Activated CD8-positive, alpha-beta memory T cell treated with anti-CD3 and anti-CD28 coated beads, Interleukin-2, amount 10 ng/mL, durations not matched to agents 7 days and 5 days (primary cell): ENCODE results near the gene TRIP10. TPM values are rescaled to one million over a fixed set of nuclear protein-coding genes. Genes with fewer than 3 reads are reported as not detected.
"Not testable (repeated sequence)": the region's sequence is repeated elsewhere in the genome, so short reads cannot be mapped to it uniquely, and the experiment has no call there.

ENCODE experiments used
- ATAC-seq: fragments of 150-1000 bp; cut with Tn5 transposase; one replicate; pipeline ENCODE4 v1.10.0; 2021; ENCODE audit warnings: moderate library complexity
- CTCF ChIA-PET: fragments of 350-600 bp; sonication (Branson Sonifier 250); formaldehyde crosslinking; loops from one replicate; lab custom pipeline; 2021; ENCODE audit warnings: antibody characterized with exemption; lab: Charles Lee
- DNase-seq: peaks from one replicate; pipeline ENCODE4 v3.0.0-alpha.2; 2020
- H3K27ac Mint-ChIP-seq: one replicate; pipeline ENCODE4 v1.8.0; 2021; ENCODE audit warnings: mild to moderate bottlenecking, mixed read lengths
- H3K27me3 Mint-ChIP-seq: one replicate; pipeline ENCODE4 v1.8.0; 2021; ENCODE audit warnings: mixed read lengths
- H3K36me3 Mint-ChIP-seq: one replicate; pipeline ENCODE4 v1.8.0; 2021; ENCODE audit warnings: mild to moderate bottlenecking, mixed read lengths
- H3K4me1 Mint-ChIP-seq: one replicate; pipeline ENCODE4 v1.8.0; 2021; ENCODE audit warnings: mixed read lengths
- H3K4me3 Mint-ChIP-seq: one replicate; pipeline ENCODE4 v1.8.0; 2021; ENCODE audit warnings: mild to moderate bottlenecking, moderate library complexity, mixed read lengths
- H3K9me3 Mint-ChIP-seq: one replicate; pipeline ENCODE4 v1.8.0; 2022; ENCODE audit warnings: low read depth, mixed read lengths
- microRNA-seq: library from miRNA; unstranded; fragments of <30 nt; microRNA quantifications from one replicate; pipeline ENCODE4 v1.2.0, GENCODE V29; 2022
- total RNA-seq, 2 experiments: library from RNA; stranded (reverse); gene quantifications; one replicate each; pipeline ENCODE4 v1.2.3, GENCODE V29; 2021

The TRIP10 gene
- total RNA-seq, 2 experiments from 2014 or later, result 13.7 to 22.2 TPM

- Mint-ChIP-seq H3K9me3 (no peaks in the 10 kb centered on the region), H3K27ac (peak overlapping the region; percentile 44), H3K36me3 (peaks cover 65% of the 10 kb centered on the region), H3K27me3 (no peaks in the 10 kb centered on the region), H3K4me3 (no peak overlapping the region), H3K4me1 (peaks cover 50% of the 10 kb centered on the region)
- no peak for ATAC-seq
- CTCF ChIA-PET, result no interaction called here
- DNase-seq, result no peak
These were observed 54.5 kb downstream of the TRIP10 start for GRCh38 chr19:6793973-6794372.

GRCh38 chr19:6794686-6795431, 55.4 kb downstream of the TRIP10 start:
- H3K27ac Mint-ChIP-seq, result no peak overlapping the region
- CTCF ChIA-PET, result interaction anchor here (1.3 kb wide), 1 partner anchor 56 kb away, joined by 4 read pairs; no protein-coding TSS in a partner anchor
- H3K4me1 Mint-ChIP-seq, result peaks cover 58% of the 10 kb centered on the region
- no peaks in the 10 kb centered on the region for H3K9me3 Mint-ChIP-seq
- DNase-seq (no peak), ATAC-seq (no peak)
- H3K27me3 Mint-ChIP-seq, result no peaks in the 10 kb centered on the region
- peaks cover 64% of the 10 kb centered on the region for H3K36me3 Mint-ChIP-seq
- H3K4me3 Mint-ChIP-seq, result no peak overlapping the region

DNA sequence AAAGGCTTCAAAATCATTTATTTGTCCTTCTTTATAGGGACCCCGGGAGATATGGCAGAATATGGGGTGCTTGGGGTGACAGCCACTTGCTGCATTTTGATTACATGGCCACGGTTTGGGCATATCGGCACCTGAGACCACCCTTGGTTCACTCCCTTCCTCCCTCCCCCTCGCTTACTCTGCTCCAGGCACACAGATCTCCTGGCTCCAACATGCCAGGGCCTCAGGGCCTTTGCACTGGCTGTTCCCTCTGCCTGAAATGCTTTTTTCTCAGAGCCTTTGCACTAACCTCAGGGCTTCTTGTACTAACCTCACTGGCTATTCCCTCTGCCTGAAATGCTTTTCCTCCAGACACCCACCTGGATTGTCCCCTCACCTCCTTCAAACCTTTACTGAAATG, 56.8 kb downstream of the TRIP10 start:
- DNase-seq (no peak), ATAC-seq (no peak)
- Mint-ChIP-seq H3K4me1 (peaks cover 62% of the 10 kb centered on the region), H3K27me3 (no peaks in the 10 kb centered on the region), H3K36me3 (peaks cover 60% of the 10 kb centered on the region), H3K4me3 (no peak overlapping the region), H3K9me3 (no peaks in the 10 kb centered on the region), H3K27ac (peak overlapping the region; percentile 57)
- CTCF ChIA-PET, result interaction anchor here (1.3 kb wide), 1 partner anchor 55 kb away, joined by 4 read pairs; no protein-coding TSS in a partner anchor

- DNase-seq, result no peak
- CTCF ChIA-PET, result interaction anchor here (0.6 to 1.2 kb wide), 2 partner anchors 8 to 27 kb away, joined by 3 to 4 read pairs; no protein-coding TSS in a partner anchor
- H3K27me3 Mint-ChIP-seq, result no peaks in the 10 kb centered on the region
- H3K27ac Mint-ChIP-seq, result no peak overlapping the region
- H3K9me3 Mint-ChIP-seq, result no peaks in the 10 kb centered on the region
- H3K36me3 Mint-ChIP-seq, result peaks cover 47% of the 10 kb centered on the region
- ATAC-seq, result no peak
- no peak overlapping the region for H3K4me3 Mint-ChIP-seq
- H3K4me1 Mint-ChIP-seq, result peaks cover 60% of the 10 kb centered on the region
These were observed 58.2 kb downstream of the TRIP10 start for GRCh38 chr19:6797646-6798045.

DNA sequence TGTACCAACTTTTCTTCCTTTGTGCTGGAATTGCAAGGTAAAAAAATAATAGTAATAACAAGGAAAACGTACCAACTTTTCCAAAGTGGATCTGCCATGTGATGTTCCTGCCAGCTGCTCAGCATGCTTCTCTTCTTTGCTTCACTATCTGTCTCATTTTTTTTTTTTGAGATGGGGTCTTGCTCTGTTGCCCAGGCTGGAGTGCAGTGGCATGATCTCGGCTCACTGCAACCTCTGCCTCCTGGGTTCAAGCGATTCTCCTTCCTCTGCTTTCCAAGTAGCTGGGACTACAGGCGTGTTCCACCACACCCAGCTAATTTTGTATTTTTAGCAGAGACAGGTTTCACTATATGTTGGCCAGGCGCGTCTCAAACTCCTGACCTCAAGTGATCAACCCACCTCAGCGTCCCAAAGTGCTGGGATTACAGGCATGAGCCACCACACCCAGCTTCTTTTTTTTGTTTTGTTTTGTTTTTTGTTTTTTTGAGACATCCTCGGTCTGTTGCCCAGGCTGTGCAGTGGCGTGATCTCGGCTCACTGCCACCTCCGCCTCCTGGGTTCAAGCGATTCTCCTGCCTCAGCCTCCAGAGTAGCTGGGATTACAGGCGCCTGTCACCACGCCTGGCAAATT, 60.8 kb downstream of the TRIP10 start:
- Mint-ChIP-seq H3K27ac (peak overlapping the region; percentile 93), H3K4me1 (peaks cover 56% of the 10 kb centered on the region), H3K4me3 (peak overlapping the region; percentile 78), H3K36me3 (peaks cover 30% of the 10 kb centered on the region)
- DNase-seq, result peak; percentile 59
- H3K27me3 Mint-ChIP-seq, H3K9me3 Mint-ChIP-seq, ATAC-seq: not testable (repeated sequence)
- CTCF ChIA-PET, result interaction anchor here (0.6 to 5.5 kb wide), 11 partner anchors 13 to 301 kb away, joined by 3 to 46 read pairs (median 5); partner anchors contain the start of gene VAV1

DNA sequence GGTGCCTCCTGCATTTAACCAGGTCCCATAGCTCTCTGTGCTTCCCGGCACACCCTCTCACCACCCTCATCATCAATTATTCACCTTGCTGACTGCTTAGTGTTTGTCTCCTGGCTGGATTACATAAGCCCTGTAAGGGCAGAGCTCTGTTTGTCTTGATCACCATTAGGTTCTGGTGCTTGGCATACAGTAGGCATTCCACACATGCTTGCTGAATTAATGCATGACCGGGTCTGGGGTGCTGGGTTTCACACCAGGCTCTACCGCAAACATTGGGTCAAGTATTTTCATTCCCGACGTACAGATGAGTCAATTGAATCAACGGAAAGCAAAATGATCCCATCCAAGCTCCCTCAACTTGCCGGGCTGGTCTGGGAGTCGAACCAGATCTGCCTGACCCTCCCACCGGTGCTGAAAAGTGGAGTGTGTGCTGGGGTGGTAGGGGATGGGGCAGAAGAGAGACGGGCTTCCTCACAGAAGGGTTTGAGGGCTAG, 61.6 kb downstream of the TRIP10 start:
- ATAC-seq, result peak; percentile 17
- H3K9me3 Mint-ChIP-seq, result no peaks in the 10 kb centered on the region
- H3K4me3 Mint-ChIP-seq, result peak overlapping the region; percentile 78
- peak; percentile 44 for DNase-seq
- peak overlapping the region; percentile 93 for H3K27ac Mint-ChIP-seq
- no peaks in the 10 kb centered on the region for H3K27me3 Mint-ChIP-seq
- peaks cover 54% of the 10 kb centered on the region for H3K4me1 Mint-ChIP-seq
- H3K36me3 Mint-ChIP-seq, result peaks cover 27% of the 10 kb centered on the region
- CTCF ChIA-PET, result interaction anchor here (0.7 to 5.5 kb wide), 12 partner anchors 13 to 249 kb away, joined by 3 to 46 read pairs (median 4); partner anchors contain the start of genes GPR108 and VAV1

Small RNA genes lying within 50 kb of the gene (microRNA-seq; reads per million reads assigned to microRNA genes)
- gene MIR6791, result not detected

Other genes starting within 250 kb of the TRIP10 start
- gene TUBB4A, start 237.4 kb upstream of the TRIP10 start, total RNA-seq, result 1 to 10 TPM; 7.5 to 8.1 TPM
- 10 to 100 TPM in 1 of 2 experiments, 1 to 10 TPM in 1; 4.7 to 18.5 TPM for gene TNFSF9, start 208.7 kb upstream of the TRIP10 start, total RNA-seq
- 100 to 1,000 TPM in 1 of 2 experiments, 10 to 100 TPM in 1; 74.3 to 184 TPM for gene CD70, start 148.5 kb upstream of the TRIP10 start, total RNA-seq
- gene TNFSF14, start 69.5 kb upstream of the TRIP10 start, total RNA-seq, result 10 to 100 TPM; 31.1 to 55.9 TPM
- gene C3, start 19.0 kb upstream of the TRIP10 start, total RNA-seq, result 1 to 10 TPM in 1 of 2 experiments, under 1 TPM in 1; 0.67 to 1.0 TPM
- 100 to 1,000 TPM in 1 of 2 experiments, 10 to 100 TPM in 1; 77.2 to 100 TPM for gene GPR108, start 2.1 kb upstream of the TRIP10 start, total RNA-seq
- gene SH2D3A, start 27.8 kb downstream of the TRIP10 start, total RNA-seq, result 10 to 100 TPM; 13.8 to 22.3 TPM
- 100 to 1,000 TPM in 1 of 2 experiments, 10 to 100 TPM in 1; 98.5 to 114 TPM for gene VAV1, start 33.0 kb downstream of the TRIP10 start, total RNA-seq
- gene ADGRE1, start 147.9 kb downstream of the TRIP10 start, total RNA-seq, result under 1 TPM; 0.44 to 0.54 TPM